ENCODE measurements around the gene LRRC4C.

DNA sequence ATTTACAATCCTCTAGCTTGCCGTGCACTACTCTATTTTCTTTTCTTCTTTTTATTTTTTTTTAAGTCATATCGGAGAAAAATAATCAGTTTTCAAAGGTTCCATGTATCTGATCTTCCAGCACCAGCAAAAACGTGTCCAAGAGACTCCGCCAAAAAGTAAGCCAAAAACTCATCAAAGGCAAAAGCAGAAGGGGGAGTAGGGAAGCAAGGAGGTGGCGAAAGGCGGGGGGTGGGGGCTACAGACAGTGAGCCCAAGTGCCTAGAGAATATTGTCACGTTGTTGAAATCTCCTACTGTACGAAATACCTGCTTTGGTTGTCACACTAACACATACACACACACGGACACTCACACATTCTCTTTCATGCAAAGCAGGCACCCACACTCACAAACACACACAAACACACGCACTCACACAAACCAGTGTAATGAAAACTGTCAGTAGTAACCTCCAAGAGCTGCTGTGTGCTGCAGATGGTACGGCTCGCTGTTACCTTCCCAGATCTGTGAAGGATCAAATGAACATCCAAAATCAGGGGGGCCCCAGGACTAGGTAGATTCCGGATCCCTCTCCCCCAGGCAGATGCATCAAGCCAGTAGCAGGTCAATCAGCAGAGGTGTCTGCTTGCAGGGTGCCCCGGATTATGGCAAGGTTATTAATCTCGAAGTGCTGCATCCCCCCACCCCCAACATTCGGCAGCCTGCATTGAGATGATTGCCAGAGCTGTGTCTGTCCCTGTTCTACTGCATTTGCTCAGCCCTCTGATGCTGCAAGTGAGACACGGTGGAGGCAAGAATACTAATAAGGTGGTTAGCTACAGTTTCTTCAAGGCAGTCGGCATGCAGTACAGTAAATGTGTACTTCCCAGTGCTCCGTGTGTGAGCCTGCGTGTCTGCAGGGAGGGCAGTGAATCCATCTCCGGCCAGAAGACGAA is at the start of gene LRRC4C:
- TF ChIP-seq, protein P1, sequence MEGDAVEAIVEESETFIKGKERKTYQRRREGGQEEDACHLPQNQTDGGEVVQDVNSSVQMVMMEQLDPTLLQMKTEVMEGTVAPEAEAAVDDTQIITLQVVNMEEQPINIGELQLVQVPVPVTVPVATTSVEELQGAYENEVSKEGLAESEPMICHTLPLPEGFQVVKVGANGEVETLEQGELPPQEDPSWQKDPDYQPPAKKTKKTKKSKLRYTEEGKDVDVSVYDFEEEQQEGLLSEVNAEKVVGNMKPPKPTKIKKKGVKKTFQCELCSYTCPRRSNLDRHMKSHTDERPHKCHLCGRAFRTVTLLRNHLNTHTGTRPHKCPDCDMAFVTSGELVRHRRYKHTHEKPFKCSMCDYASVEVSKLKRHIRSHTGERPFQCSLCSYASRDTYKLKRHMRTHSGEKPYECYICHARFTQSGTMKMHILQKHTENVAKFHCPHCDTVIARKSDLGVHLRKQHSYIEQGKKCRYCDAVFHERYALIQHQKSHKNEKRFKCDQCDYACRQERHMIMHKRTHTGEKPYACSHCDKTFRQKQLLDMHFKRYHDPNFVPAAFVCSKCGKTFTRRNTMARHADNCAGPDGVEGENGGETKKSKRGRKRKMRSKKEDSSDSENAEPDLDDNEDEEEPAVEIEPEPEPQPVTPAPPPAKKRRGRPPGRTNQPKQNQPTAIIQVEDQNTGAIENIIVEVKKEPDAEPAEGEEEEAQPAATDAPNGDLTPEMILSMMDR (conservative IDR thresholded peaks at IDR 0.05 in 1 of 2, IDR thresholded peaks at IDR 0.05 in 1 of 2; ENCODE audit: extremely low read depth in 1 of 2, insufficient read depth in 1 of 2, low read depth in 1 of 2, low read length in 2 of 2) = no peak
- no peak for TF ChIP-seq EZH2 (IDR thresholded peaks at IDR 0.05; ENCODE audit: borderline replicate concordance, low read length)
